Activated CD8-positive, alpha-beta memory T cell treated with anti-CD3 and anti-CD28 coated beads, Interleukin-2, amount 50 U/mL, for 4 hours (primary cell): ENCODE data around the gene EYA4.
"Not testable (repeated sequence)": the region's sequence is repeated elsewhere in the genome, so short reads cannot be mapped to it uniquely, and the experiment has no call there.

Experiments used
- DNase-seq: peaks from one replicate; pipeline ENCODE4 v3.0.0-alpha.2; 2020

The EYA4 gene

DNA sequence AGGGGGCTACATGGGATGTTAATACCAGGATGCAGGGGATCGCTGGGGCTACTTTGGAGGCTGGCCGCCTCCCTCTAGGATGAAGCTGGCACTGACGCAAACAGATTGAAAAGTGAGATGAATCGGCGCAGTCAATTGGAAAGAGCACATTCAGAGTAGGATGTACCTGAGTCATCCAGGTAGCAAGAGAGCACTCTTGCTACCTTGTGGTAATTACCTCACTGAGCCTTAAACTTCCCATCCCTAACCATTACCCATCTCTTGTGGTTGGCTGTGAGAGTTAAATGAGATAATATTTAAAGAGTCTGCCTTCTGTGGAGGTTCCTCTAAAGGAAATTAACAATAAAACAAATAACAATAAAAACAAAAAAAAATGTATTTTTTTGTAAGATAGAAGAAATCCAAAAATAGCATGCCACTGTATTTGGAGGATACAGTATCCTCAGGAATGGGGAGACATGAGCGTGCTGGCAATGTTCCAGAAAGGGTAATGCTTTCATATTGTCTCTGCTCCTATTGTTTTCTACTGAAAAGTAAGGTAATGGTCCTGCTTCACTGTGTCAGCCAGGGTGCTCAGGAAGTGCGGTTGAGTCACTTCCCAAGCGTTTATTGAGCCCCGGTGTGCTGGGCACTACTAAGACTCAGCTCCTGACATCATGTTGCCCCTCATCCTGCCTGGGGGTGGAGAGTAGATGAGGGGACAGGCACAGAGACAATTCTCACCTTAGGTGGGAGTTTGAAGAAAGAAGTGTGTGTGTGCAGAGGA, 301.1 kb downstream of the EYA4 start:
- no peak for DNase-seq

DNA sequence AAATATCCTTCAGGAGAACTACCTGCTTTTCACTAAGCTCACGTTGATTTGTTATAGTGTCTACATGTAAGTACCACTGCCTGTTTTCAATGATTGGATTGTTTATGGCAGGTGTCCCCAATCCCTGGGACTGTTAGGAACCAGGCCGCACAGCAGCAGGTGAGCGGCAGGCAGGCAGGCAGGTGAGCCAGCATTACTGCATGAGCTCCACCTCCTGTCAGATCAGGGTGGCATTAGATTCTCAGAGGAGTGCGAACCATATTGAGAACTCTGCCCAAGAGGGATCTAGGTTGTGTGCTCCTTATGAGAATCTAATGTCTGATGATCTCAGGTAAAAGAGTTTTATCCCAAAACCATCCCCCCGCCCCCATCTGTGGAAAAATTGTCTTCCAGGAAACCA, 303.3 kb downstream of the EYA4 start:
- no peak for DNase-seq

DNA sequence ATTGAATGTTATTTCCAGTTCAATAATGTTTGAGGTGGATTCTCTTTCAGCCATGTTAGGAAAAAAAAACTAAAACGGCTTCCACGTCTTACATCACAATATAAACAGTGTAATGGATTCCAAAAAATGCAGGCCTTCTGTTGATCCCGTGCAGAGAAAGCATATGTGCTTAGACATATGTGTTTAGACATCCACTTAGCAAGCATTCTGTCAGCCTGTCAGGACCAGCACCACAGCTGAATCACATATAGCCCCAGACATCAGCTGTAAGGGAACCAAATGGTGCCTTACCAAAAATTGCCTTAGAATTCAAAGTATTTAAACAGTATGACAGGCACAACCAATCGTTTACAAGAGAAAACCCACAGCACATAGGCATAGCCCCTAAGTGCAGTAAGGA, 304.9 kb downstream of the EYA4 start:
- DNase-seq, result no peak

DNA sequence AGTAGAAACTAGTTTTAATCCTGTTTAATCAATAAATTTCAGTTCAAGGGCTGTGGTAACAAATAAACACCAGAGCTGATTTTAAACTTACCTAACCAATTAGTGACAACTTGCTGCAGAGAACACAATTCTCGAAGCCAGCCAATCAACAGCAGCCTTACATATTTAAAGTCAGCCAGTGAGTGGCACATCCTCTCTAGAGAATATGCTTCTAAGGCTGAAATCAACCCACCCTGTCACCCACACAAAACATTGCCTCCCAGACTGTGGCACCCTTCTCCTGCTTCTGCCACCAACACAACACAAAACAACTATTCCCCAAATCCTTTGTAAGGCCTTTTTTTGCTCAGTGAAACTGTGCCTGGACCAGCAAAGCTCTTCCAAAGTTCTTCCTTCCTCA, 306.0 kb downstream of the EYA4 start:
- DNase-seq, result no peak

DNA sequence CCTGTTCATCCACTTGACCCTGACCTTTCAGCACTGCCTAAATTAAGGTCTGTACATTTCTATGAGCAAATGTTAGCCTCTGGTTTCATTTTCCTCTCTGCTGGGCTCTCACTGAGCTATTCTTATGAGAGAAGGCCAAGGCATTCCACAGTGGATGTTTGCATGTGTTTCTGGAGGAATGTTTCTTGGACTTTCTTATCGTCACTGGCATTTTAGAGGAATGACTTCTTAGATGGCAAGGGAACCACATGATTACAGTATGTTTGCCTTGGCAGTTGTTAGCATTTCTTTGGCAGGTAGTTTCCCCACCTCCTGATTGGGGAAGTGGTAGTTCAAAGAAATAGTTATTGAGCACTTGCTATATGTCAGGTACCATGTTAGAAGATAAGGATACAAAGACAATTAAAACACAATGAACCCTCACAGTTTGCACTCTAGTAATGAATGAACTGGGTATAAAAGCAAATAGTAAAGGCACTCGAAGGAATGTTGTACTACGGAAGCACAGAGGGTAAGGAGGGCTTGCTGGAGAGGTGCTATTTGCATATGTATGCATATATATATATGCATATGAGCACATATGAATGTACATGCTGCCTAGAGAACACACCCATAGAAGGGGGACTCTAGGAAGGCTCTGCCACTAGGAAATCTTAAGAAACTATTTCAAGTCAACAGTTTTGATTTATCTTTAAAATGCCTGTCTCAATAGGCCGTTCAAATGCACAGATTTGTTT, 307.4 kb downstream of the EYA4 start:
- no peak for DNase-seq

DNA sequence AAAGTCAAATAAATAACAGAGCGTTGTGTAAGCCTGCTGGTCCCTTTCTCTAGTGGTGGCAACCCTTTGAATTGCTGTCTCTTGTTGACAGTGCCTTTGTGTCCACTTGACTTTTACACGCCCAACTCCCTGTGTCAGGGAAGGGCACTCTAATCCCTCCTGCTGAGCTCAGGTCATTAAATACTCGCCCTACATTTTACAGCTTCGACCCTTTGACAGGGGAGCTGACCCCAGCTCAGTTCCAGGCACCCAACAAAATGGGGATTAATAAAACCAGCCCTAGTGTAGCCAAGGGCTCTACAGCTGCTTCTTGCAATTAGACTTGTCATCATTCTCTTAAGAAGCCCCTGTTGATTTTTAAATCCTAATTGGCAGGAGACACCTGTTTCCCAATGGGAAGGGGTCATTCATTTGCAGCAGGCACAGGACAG, 308.2 kb downstream of the EYA4 start:
- DNase-seq, result no peak

DNA sequence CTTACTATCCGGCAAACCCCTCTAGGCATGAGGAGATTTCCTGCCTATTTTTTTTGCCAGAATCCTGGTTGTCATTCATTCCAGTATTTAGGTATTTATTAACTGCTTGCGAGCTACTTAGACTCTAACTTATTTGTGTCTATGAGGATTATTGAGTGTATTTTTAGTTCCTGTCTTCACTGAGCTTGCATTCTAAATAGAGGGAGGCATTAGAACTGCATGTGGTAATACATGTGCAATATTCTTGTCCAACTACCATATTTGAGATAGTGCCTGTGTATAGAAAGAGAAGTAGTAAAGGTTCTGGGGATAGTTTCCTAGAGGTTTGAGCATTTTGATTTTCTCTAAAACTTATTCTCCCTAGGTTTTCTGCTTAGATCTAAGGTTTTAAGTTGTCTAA, 308.9 kb downstream of the EYA4 start:
- DNase-seq, result no peak

DNA sequence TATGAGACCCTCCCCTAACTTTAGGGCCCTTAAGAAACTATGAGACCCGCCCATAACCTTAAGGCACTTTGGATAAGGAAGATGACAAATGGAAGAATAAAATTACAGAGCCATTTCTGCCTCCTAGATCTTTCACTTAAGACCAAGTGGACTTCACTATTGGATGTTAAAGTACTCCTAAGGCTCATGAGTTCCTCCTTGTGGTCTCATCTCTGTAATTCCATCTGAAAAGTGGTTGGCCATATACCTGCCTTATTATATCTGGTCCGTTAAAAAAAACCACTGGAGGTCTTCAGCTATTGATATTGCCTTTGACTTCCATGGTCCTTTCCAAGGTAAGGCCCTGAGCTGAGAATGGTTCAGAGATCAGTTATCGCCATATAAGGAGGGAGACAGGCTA, 310.3 kb downstream of the EYA4 start:
- DNase-seq, result no peak

DNA sequence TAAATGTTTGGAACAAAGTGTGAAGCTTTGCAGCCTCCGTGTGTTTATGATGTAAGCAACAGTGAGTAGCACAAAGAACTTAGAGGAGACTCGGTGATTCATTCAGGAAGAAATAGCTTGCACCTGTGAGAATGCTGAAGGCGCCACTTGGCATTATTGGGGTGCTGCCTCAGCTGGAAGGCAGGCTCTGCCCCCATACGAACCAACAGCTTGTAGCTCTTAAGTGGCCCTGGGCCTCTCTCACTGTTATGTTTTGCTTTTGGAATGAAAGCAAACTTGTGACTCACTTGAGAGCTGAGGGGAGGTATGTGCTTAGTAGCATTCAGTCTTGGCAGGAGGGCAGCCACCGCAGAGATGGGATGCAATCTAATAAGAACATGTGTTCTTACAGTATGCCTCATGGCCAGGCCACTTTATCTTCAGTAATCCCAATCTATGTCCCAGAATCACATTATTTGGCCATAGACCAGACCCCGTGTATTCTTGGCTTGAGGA, 310.7 kb downstream of the EYA4 start:
- DNase-seq, result no peak

DNA sequence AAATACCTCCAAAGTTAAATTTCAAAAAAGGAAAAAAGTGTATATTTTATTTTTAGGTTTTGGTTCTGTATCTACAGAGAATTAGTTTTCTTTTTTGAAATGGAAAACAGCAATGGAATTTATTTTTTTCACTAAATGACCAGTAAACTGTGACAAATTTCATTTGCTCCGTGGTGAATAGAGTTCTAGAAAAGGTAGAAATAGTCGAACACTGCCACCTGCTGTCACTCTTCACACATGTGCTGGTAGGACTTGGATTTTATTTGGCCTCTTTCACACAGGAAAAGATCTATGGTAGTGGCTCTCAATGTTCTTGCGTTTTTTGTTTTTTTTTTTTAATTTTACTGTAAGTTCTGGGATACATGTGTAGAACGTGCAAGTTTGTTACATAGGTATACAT, 312.5 kb downstream of the EYA4 start:
- no peak for DNase-seq

DNA sequence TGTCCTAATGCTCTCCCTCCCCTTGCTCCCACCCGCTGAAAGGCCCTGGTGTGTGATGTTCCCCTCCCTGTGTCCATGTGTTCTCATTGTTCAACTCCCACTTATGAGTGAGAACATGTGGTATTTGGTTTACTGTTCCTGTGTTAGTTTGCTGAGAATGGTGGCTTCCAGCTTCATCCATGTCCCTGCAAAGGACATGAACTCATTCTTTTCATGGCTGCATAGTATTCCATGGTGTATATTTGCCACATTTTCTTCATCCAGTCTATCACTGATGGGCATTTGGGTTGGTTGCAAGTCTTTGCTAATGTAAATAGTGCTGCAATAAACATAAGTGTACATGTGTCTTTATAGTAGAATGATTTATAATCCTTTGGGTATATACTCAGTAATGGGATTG, 313.0 kb downstream of the EYA4 start:
- not testable (repeated sequence) for DNase-seq

DNA sequence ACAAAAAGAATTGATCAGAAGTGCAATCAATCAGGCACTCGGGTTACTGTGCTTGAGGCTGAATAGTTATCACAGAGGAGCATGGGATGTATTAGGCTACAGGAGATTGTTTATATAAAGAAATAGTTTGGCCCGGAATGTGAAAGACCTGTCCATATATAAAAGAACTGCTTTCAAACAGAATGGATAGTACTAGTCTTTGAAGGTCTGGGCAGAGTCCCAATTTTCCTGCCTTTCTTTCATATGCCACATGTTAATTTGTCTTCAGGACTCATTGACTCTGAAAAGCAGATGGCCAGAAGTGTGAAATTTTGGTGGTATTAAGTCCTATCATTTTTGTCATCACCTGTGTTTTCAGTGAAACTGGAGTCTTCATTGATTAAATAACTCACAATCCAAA, 314.5 kb downstream of the EYA4 start:
- no peak for DNase-seq

DNA sequence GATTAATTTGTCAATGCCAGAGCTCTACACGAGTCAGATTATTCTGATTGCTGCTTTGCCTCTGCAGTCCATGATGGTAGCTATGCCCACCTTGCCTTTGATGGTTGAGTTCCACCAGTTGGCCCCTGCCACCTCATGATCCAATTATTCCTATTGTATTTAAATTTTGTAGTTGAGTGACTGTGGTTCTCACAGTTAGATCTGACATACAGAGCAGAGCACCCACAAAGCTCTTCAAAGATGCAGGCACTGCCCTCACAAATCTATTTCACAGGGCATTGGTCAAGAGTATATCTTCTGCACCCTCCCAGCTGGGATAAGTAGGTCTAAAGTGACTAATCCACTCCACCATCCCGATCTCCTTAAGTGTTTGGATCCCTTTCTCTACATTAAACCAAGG, 318.8 kb downstream of the EYA4 start:
- DNase-seq, result no peak

DNA sequence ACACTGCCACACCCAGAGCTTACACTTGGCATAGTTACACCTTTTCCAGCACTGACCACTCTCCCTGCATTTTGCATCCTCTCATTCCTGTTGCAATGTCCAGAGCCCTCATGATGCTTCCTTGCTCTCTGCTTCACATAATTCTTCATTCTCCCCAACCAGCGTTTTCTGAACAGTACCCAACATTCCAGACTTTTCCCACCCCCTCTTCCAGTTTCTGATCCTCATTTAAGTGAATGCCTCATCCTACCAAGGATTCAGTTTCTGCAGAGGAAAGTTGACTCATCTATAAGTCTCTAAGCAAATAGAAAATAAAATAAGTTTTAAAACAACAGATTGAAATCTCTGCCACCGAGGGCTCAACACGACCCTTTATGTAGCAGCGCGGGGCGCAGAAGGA, 326.5 kb downstream of the EYA4 start:
- DNase-seq, result no peak

DNA sequence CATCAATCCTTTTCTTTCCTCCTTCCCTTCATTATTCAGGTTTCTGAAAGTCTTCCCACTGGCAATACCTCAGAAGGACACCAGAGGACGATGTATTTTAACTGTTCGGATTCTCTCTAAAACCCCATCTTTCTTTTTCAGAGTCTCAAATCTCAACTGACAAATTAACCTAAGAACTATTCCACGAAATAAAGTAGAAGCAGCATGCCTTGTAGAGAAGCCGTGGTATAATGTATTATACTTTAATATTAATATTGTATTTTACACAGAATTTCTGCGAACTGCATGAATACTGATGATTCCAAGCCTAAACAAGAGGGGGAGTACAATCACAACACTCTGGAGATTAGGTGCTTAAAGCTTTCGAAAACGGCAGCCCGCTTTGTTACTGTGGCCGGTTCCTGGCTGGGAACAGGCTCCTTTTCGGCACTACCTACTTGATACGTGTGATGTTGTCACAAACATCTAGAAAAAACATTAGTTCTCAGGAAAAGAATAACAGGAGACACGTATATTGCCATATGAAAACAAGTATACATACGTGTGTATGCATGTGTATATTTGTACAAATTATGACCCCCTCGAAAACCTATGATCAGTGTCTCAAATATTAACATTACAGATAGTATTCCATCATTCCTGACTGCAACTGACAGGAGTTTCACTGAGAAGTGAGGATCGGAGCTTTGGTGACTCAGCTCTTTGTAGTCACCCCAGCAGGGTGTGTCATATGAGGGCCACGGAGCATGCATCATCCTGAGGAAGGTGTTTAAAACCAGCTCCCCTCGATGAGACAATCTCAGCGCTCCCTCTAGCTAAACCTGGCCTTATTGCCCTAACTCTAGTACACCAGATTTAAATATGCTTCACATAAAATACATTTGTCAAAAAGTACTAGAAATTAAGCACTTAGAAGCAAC, 328.1 kb downstream of the EYA4 start:
- DNase-seq, result peak; percentile 24

DNA sequence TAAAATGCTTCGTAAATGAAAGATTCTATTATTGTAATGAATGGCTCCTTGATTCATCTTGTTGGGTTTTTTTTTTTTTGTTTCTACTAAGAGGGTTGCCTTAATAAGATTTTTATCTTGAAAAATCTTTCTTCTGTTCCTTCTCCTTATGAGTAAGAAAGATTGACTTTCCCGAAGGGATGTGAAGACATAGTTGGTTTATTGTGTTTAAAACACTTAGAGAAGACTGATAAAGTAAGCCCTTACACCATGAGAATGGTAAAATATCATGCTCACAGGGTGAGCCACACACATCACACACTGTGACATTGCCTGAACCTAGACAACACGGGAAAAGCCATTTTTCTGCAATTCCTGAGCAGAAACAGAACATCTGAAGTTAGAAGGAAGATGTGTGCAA, 330.5 kb downstream of the EYA4 start:
- no peak for DNase-seq

DNA sequence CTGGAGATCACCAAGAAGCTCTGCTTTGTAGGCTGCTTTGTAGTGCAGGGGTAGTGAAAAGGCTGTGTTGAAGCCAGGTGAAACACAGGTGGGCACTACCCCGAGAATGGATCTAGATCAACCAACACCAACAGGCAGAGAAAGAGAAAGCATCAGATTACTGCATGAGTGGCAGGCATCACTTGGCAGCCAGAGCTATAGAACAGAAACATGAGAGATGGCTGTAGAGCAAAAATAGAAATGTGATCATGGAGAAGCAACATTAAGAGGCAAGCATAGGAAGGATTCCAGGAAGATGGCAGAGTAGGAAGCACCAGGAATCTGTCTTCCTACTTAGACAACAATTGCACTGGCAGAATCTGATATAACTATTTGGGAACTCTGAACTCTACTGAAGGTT, 336.7 kb downstream of the EYA4 start:
- DNase-seq, result no peak
